ENCODE results near the gene CDRT4. TPM values are rescaled to one million over a fixed set of nuclear protein-coding genes. Genes with fewer than 3 reads are reported as not detected.

The CDRT4 gene
- total RNA-seq, 1 experiment from 2014 or later: 6.2 TPM

- Histone ChIP-seq H3K27me3 (ENCODE audit: insufficient read depth, low read length) (no peaks in the 10 kb centered on the region), H3K4me2 (ENCODE audit: low read length) (no peak overlapping the region), H3K36me3 (ENCODE audit: control insufficient read depth in 1 of 2, insufficient read depth in 2 of 2, low read length in 2 of 2) (no peaks in the 10 kb centered on the region), H3K9me3 (ENCODE audit: control insufficient read depth in 1 of 2, insufficient read depth in 1 of 2, low read depth in 1 of 2, low read length in 2 of 2) (peaks cover 6 to 8% of the 10 kb centered on the region in 2 experiments; a peak in 3 of 4 replicates), H3K27ac (ENCODE audit: low read depth, low read length) (no peak overlapping the region), H3K9ac (ENCODE audit: low read length) (no peak overlapping the region), H3K4me3 (replicated peaks in 1 of 2; ENCODE audit: low read depth in 1 of 2, low read length in 2 of 2) (no peak overlapping the region), H3K4me1 (ENCODE audit: control insufficient read depth in 1 of 2, insufficient read depth in 2 of 2, low read length in 2 of 2) (no peaks in the 10 kb centered on the region), H3K79me2 (ENCODE audit: insufficient read depth, low read length) (no peaks in the 10 kb centered on the region), H3K9me2 (ENCODE audit: insufficient read depth) (no peaks in the 10 kb centered on the region), H2AFZ (ENCODE audit: low read depth, low read length, poor library complexity, severe bottlenecking) (no peak overlapping the region), H4K20me1 (ENCODE audit: insufficient read depth) (no peaks in the 10 kb centered on the region)
- ChIA-PET CTCF (no interaction called here), RAD21 (ENCODE audit: low non-redundant PET in 1 of 2, low total read pairs in 2 of 2, uncharacterized antibody in 2 of 2, unreplicated experiment in 2 of 2) (no interaction called here), POLR2A (no interaction called here)
- ATAC-seq (no peak), DNase-seq (ENCODE audit: low read depth, low spot score) (no peak)
- intact Hi-C loops (cut with micrococcal nuclease): no loop called here
- BruUV-seq (replicated peaks): no TSS peak
- no peak for TF ChIP-seq SIN3A (IDR thresholded peaks at IDR 0.05; ENCODE audit: low read depth)
- no peak for TF ChIP-seq ZBTB33 (IDR thresholded peaks at IDR 0.05; ENCODE audit: extremely low read depth, insufficient replicate concordance, low read length)
- no peak for TF ChIP-seq POLR2AphosphoS5 (IDR thresholded peaks at IDR 0.05; ENCODE audit: low read depth, low read length)
- no peak for TF ChIP-seq ELF1 (IDR thresholded peaks at IDR 0.05; ENCODE audit: borderline replicate concordance, low read depth)
- TF ChIP-seq EZH2phosphoT487 (IDR thresholded peaks at IDR 0.05; ENCODE audit: borderline replicate concordance): no peak
- no peak for TF ChIP-seq CBX3 (IDR thresholded peaks at IDR 0.05; ENCODE audit: low read depth)
These were observed 9.7 kb downstream of the CDRT4 start for GRCh38 chr17:15457723-15458094.

- no peak for TF ChIP-seq ZBTB33 (IDR thresholded peaks at IDR 0.05; ENCODE audit: extremely low read depth, insufficient replicate concordance, low read length)
- no peak for TF ChIP-seq MAX (IDR thresholded peaks at IDR 0.05)
- no peaks in the 10 kb centered on the region for H3K79me2 ChIP-seq (ENCODE audit: insufficient read depth, low read length)
- ChIA-PET CTCF (no interaction called here), RAD21 (ENCODE audit: low non-redundant PET in 1 of 2, low total read pairs in 2 of 2, uncharacterized antibody in 2 of 2, unreplicated experiment in 2 of 2) (no interaction called here), POLR2A (no interaction called here)
- H3K27me3 ChIP-seq (ENCODE audit: insufficient read depth, low read length): no peaks in the 10 kb centered on the region
- intact Hi-C loops (cut with micrococcal nuclease): no loop called here
- H3K4me2 ChIP-seq (ENCODE audit: low read length): no peak overlapping the region
- H3K4me3 ChIP-seq (replicated peaks in 1 of 2; ENCODE audit: low read depth in 1 of 2, low read length in 2 of 2): no peak overlapping the region
- H3K27ac ChIP-seq (ENCODE audit: low read depth, low read length): no peak overlapping the region
- H3K9me2 ChIP-seq (ENCODE audit: insufficient read depth): no peaks in the 10 kb centered on the region
- no TSS peak for BruUV-seq (replicated peaks)
- H3K36me3 ChIP-seq (ENCODE audit: control insufficient read depth in 1 of 2, insufficient read depth in 2 of 2, low read length in 2 of 2): no peaks in the 10 kb centered on the region
- DNase-seq (ENCODE audit: low read depth, low spot score) (no peak), ATAC-seq (no peak)
- no peak overlapping the region for H2AFZ ChIP-seq (ENCODE audit: low read depth, low read length, poor library complexity, severe bottlenecking)
- H3K9me3 ChIP-seq (ENCODE audit: control insufficient read depth in 1 of 2, insufficient read depth in 1 of 2, low read depth in 1 of 2, low read length in 2 of 2): peaks cover 6 to 8% of the 10 kb centered on the region in 2 experiments; a peak in 3 of 4 replicates
- H3K9ac ChIP-seq (ENCODE audit: low read length): no peak overlapping the region
- H4K20me1 ChIP-seq (ENCODE audit: insufficient read depth): no peaks in the 10 kb centered on the region
- H3K4me1 ChIP-seq (ENCODE audit: control insufficient read depth in 1 of 2, insufficient read depth in 2 of 2, low read length in 2 of 2): no peaks in the 10 kb centered on the region
These were observed 10.3 kb downstream of the CDRT4 start for GRCh38 chr17:15456972-15457722.

Data from HCT116 (cell line).